Esophagus muscularis mucosa (tissue), 4 donors: ENCODE data around the gene MBD3L4.

Experiments
- EP300 ChIP-seq: sonication (generic); formaldehyde crosslinking; IDR thresholded peaks from one replicate; pipeline ENCODE4 v1.6.1; 2017; ENCODE audit warnings: antibody characterized with exemption
- POLR2A ChIP-seq: fragments of 450-650 bp; IDR thresholded peaks from one replicate; pipeline ENCODE4 v1.6.1; 2017; ENCODE audit warnings: antibody characterized with exemption, moderate library complexity, mild to moderate bottlenecking, low read depth
- POLR2AphosphoS5 ChIP-seq, 2 donors: sonication (generic); formaldehyde crosslinking; IDR thresholded peaks; one replicate each; pipeline ENCODE4 v1.6.1; 2017; ENCODE audit warnings: antibody characterized with exemption in 2 of 2
- TF ChIP-seq, protein P1 (sequence below), 3 experiments: fragments of 200-600 bp in 2 of 3; fragments of 450-650 bp in 1 of 3; sonication (generic) in 2 of 3; IDR thresholded peaks; one replicate each; pipeline ENCODE4 v1.5.1; 2017 to 2019; ENCODE audit warnings: antibody characterized with exemption in 3 of 3, mild to moderate bottlenecking in 2 of 3, moderate library complexity in 1 of 3

DNA sequence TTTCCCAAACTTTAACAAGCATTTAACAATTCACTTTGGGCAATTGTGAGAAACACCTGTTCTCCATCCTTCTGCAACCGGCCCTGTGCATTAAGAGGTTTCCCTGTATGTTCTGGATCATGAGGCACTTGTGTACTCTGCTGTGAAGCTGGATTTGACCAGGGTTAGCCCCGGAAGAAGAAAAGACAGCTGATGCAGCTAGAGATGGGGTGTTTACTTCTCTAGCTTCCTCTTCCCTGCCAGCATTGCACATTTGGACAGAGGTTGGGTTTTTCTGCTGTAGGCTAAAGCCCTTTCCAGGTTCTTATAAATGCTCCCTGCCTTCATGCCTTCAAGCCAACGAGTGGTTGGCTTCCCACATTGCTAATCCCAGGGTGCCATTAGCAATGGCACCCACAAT is 39.6 kb downstream of the MBD3L4 start:
- no peak for TF ChIP-seq POLR2A
- TF ChIP-seq, protein P1, sequence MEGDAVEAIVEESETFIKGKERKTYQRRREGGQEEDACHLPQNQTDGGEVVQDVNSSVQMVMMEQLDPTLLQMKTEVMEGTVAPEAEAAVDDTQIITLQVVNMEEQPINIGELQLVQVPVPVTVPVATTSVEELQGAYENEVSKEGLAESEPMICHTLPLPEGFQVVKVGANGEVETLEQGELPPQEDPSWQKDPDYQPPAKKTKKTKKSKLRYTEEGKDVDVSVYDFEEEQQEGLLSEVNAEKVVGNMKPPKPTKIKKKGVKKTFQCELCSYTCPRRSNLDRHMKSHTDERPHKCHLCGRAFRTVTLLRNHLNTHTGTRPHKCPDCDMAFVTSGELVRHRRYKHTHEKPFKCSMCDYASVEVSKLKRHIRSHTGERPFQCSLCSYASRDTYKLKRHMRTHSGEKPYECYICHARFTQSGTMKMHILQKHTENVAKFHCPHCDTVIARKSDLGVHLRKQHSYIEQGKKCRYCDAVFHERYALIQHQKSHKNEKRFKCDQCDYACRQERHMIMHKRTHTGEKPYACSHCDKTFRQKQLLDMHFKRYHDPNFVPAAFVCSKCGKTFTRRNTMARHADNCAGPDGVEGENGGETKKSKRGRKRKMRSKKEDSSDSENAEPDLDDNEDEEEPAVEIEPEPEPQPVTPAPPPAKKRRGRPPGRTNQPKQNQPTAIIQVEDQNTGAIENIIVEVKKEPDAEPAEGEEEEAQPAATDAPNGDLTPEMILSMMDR (IDR thresholded peaks at IDR 0.05), result no peak
- no peak for TF ChIP-seq EP300
- TF ChIP-seq POLR2AphosphoS5 (IDR thresholded peaks at IDR 0.05), result no peak
